Measurements from ENCODE around the gene SYP.

The SYP gene

DNA sequence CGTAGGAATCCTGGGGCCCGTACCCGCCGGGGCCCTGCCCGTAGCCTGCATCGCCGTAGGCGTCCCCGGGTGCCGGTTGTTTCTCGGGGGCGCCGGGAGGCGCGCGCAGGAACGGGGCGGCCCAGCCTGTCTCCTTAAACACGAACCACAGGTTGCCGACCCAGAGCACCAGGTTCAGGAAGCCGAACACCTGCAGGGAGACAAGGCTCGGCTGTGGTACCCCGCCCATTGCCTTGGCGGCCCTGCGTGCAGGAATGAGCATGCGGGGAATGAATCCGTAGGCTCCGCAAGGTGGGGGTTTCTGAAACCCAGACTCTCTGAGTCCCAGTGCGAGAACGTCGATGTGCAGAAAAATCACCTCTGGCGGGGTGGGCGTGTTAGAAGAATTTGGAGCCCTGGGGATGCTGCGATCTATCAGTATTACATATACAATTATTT lies 8.4 kb downstream of the SYP start:
- no peak for TF ChIP-seq SP1 (IDR thresholded peaks at IDR 0.05)
- no peak for TF ChIP-seq L3MBTL2 (conservative IDR thresholded peaks at IDR 0.05)
- TF ChIP-seq FOXA1 (IDR thresholded peaks at IDR 0.05) = no peak
- TF ChIP-seq LEF1 (IDR thresholded peaks at IDR 0.05; ENCODE audit: borderline replicate concordance) = no peak
- ChIA-PET CTCF (interaction anchor here (0.6 to 1.0 kb wide), 4 partner anchors 28 to 85 kb away, joined by 3 to 4 read pairs (median 3); no protein-coding TSS in a partner anchor), POLR2A (interaction anchor here (0.9 to 3.1 kb wide), 5 partner anchors 9 to 77 kb away, joined by 5 to 31 read pairs (median 6); partner anchors contain the start of genes CCDC22, PLP2, PPP1R3F and SYP)
- DNase-seq (ENCODE audit: extremely low spot score) = no peak

DNA sequence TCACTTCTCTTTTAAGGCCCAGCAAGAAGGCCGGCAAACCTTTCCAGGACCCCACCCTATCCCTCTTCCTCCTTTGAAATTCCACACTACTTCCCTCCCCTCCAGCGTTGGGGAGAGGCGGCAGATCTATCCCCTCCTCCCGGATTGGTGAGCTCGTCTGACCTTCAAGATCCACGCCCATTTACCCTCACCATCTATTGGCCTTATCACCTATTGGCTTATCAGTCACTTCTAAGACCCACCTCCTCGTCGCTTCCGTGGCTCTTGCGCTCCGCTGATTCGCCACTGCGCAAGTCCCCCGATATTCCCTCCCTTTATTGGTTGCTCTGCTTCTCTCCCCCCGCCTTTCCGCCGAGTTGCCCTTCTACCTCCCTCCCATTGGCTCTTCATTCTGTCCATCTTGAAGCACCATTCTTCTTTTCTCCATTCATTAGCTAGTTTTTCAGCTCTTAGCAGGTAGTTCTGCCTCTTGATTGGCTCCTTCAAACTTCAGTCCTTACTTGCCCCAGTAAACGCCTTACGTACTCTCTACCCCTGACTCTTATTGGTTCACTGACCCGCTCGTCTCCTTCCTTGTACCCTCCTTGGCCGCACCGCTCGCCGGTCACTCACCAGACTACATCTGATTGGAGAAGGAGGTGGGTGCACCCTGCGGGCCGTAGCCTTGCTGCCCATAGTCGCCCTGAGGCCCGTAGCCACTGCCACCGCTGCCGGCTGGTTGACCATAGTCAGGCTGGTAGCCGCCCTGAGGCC lies 9.0 kb downstream of the SYP start:
- ChIA-PET POLR2A (interaction anchor here (0.6 to 3.1 kb wide), 14 partner anchors 9 to 454 kb away, joined by 3 to 31 read pairs (median 4); partner anchors contain the start of genes CCDC22, PLP2, PPP1R3F and SYP), CTCF (interaction anchor here (0.6 to 1.0 kb wide), 4 partner anchors 27 to 48 kb away, joined by 3 to 4 read pairs (median 4); no protein-coding TSS in a partner anchor)
- peak; percentile 83 for DNase-seq (ENCODE audit: extremely low spot score)
- TF ChIP-seq FOXM1 (IDR thresholded peaks at IDR 0.05; ENCODE audit: borderline replicate concordance) (0 out of 2 replicates have a peak, but pooled peaks have one; percentile 27), ARNT (IDR thresholded peaks at IDR 0.05) (no peak), SP1 (IDR thresholded peaks at IDR 0.05) (no peak), HDGF (IDR thresholded peaks at IDR 0.05; ENCODE audit: borderline replicate concordance) (no peak), TARDBP (IDR thresholded peaks at IDR 0.05) (no peak), CTBP1 (IDR thresholded peaks at IDR 0.05; ENCODE audit: borderline replicate concordance) (no peak), BHLHE40 (IDR thresholded peaks at IDR 0.05; ENCODE audit: borderline replicate concordance) (no peak), SUZ12 (IDR thresholded peaks at IDR 0.05) (no peak), NFRKB (IDR thresholded peaks at IDR 0.05) (no peak), LEF1 (IDR thresholded peaks at IDR 0.05; ENCODE audit: borderline replicate concordance) (no peak), FOXA1 (IDR thresholded peaks at IDR 0.05) (no peak), ELF4 (IDR thresholded peaks at IDR 0.05) (peak; percentile 27), FOXK2 (IDR thresholded peaks at IDR 0.05) (no peak), L3MBTL2 (conservative IDR thresholded peaks at IDR 0.05) (no peak), ZNF384 (IDR thresholded peaks at IDR 0.05) (no peak)
- TF ChIP-seq, protein P1, sequence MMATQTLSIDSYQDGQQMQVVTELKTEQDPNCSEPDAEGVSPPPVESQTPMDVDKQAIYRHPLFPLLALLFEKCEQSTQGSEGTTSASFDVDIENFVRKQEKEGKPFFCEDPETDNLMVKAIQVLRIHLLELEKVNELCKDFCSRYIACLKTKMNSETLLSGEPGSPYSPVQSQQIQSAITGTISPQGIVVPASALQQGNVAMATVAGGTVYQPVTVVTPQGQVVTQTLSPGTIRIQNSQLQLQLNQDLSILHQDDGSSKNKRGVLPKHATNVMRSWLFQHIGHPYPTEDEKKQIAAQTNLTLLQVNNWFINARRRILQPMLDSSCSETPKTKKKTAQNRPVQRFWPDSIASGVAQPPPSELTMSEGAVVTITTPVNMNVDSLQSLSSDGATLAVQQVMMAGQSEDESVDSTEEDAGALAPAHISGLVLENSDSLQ (IDR thresholded peaks at IDR 0.05) = peak; percentile 100

DNA sequence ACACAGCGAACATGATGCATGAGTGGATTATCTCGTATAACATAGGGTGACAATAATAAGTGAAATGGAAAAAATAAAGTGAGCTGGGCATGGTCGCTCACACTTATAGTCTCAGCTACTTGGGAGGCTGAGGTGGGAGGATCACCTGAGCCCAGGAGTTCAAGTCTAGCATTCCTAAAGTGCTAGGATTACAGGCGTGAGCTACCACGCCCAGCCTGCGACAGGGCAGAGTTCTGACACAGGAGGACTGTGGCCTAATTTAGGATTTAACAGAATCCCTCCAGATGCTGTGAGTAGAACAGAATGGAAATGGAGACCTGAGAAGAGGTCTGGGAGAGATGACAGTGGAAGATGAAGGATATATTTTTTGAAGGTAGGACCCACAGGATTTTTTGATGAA lies 10.4 kb downstream of the SYP start:
- TF ChIP-seq NFRKB (IDR thresholded peaks at IDR 0.05) = no peak
- no peak for TF ChIP-seq TARDBP (IDR thresholded peaks at IDR 0.05)
- TF ChIP-seq ARNT (IDR thresholded peaks at IDR 0.05) = no peak
- no peak for TF ChIP-seq SUZ12 (IDR thresholded peaks at IDR 0.05)
- no peak for DNase-seq (ENCODE audit: extremely low spot score)
- ChIA-PET POLR2A (interaction anchor here (1.0 kb wide), 1 partner anchor 34 kb away, joined by 3 read pairs; no protein-coding TSS in a partner anchor), CTCF (no interaction called here)

DNA sequence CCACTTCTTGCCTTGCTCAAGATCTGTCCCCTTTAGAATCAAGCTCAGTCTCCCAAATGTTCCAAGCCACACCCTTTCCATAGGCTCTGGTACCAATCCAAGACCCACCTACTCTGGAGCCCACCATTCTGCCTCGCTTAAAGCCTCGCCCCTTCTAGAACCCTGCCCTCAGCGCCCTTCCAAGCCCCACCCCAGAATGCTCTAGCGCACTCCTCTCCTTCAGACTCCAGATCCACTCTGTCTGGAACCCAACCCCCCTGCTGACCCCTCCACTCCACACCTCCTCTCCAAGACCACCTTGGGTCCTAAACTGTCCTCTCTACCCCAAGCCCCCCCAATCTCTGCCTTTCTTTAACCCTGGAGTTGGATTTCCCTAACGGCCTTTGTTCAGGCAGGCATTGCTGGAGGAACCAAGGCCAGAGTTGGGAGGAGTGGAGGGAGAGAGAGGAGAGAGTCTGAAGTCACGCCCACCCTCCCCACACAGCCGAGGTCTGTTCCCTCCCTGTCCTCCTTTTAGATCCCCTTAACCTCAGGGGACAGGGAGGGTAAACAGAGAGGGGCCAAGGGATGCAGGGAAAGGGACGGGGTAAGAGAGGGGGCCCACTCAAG lies 11.4 kb downstream of the SYP start:
- ChIA-PET CTCF (no interaction called here), POLR2A (interaction anchor here (1.0 kb wide), 1 partner anchor 81 kb away, joined by 3 read pairs; no protein-coding TSS in a partner anchor)
- DNase-seq (ENCODE audit: extremely low spot score) = no peak

DNA sequence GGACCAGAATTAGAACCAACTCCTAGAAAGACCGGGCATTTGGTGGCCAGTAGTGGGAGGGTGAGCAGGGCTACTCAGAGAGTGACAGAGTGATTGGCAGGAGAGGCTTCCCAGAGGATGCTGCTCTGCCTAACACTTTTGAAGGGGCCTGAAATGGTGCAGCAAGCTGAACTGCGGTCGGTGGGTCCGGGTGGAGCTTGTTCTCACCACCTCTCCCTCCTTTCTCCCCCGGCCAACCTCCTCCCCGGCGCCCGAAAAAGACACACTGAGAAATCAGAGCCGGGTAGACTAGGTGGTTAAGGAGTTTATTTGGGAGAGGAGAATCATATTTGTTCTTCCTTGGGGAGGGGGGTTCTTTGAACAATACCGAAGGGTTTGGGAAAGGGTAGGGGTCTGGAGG lies 12.5 kb downstream of the SYP start:
- ChIA-PET CTCF (no interaction called here), POLR2A (interaction anchor here (0.7 to 1.2 kb wide), 3 partner anchors 33 to 82 kb away, joined by 3 to 4 read pairs (median 3); no protein-coding TSS in a partner anchor)
- DNase-seq (ENCODE audit: extremely low spot score) = no peak
- TF ChIP-seq SUZ12 (IDR thresholded peaks at IDR 0.05) (no peak), ELF4 (IDR thresholded peaks at IDR 0.05) (no peak), CTBP1 (IDR thresholded peaks at IDR 0.05; ENCODE audit: borderline replicate concordance) (no peak), HDGF (IDR thresholded peaks at IDR 0.05; ENCODE audit: borderline replicate concordance) (no peak)
- TF ChIP-seq, protein P1 (IDR thresholded peaks at IDR 0.05) = peak; percentile 26; the same call in 1 of the 2 replicates

More for the DNA sequence above, 11.4 kb downstream of the SYP start:
- TF ChIP-seq LEF1 (IDR thresholded peaks at IDR 0.05; ENCODE audit: borderline replicate concordance) = no peak
- no peak for TF ChIP-seq SP1 (IDR thresholded peaks at IDR 0.05)
- no peak for TF ChIP-seq ELF4 (IDR thresholded peaks at IDR 0.05)
- no peak for TF ChIP-seq TARDBP (IDR thresholded peaks at IDR 0.05)
- TF ChIP-seq CTBP1 (IDR thresholded peaks at IDR 0.05; ENCODE audit: borderline replicate concordance) = no peak

DNA sequence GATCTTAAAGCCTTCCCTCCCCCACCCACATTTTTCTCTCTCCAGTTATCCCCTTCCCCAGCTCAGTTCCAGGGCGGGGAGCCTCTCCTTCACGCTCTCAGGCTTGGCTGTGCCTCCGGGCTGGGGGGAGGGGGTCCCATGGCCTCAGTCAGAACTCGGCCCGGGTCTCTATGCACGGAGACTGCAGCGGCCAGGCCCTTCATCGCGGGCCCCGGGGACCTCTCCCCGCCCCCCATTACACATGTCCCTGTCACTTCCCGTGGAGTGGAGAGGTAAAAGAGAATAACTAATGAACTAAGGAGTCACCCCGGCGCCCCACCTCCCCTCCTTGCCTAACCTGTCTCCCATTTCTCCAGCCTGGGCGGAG lies 13.0 kb downstream of the SYP start:
- DNase-seq (ENCODE audit: extremely low spot score) = no peak
- ChIA-PET POLR2A (interaction anchor here (0.5 to 1.2 kb wide), 3 partner anchors 22 to 41 kb away, joined by 3 to 4 read pairs (median 3); no protein-coding TSS in a partner anchor), CTCF (no interaction called here)
- TF ChIP-seq TARDBP (IDR thresholded peaks at IDR 0.05) (no peak), FOXA1 (IDR thresholded peaks at IDR 0.05) (no peak), LEF1 (IDR thresholded peaks at IDR 0.05; ENCODE audit: borderline replicate concordance) (no peak)

All from HEK293T (cell line).